Measurements from ENCODE around the gene ZFP69B.

Gene ZFP69B

GRCh38 chr1:40476924-40477677 lies 26.8 kb downstream of the ZFP69B start, which contains the start of gene ZFP69 (continued):
- no peak for TF ChIP-seq ZBTB11 (tag by site-specific recombination; conservative IDR thresholded peaks at IDR 0.05; ENCODE audit: low read depth)
- TF ChIP-seq ZNF2 (tag by site-specific recombination; IDR thresholded peaks at IDR 0.05) = peak; percentile 34; the same call in 1 of the 2 replicates
- peak; percentile 37; the same call in 1 of the 2 replicates for TF ChIP-seq REPIN1 (tag by site-specific recombination; IDR thresholded peaks at IDR 0.05; ENCODE audit: low read depth)
- no peak for TF ChIP-seq ZNF311 (tag by site-specific recombination; IDR thresholded peaks at IDR 0.05; ENCODE audit: borderline replicate concordance)
- TF ChIP-seq ZFP37 (tag by site-specific recombination; IDR thresholded peaks at IDR 0.05) = 0 out of 2 replicates have a peak, but pooled peaks have one; percentile 24

GRCh38 chr1:40477678-40478053 lies 27.4 kb downstream of the ZFP69B start:
- H3K9me3 ChIP-seq (ENCODE audit: control insufficient read depth, insufficient read depth, low read depth, low read length) = no peaks in the 10 kb centered on the region
- H3K4me3 ChIP-seq (ENCODE audit: low read depth, low read length) = peak overlapping the region; percentile 55
- H3K4me1 ChIP-seq (ENCODE audit: control insufficient read depth, insufficient read depth, low read length) = no peaks in the 10 kb centered on the region
- peak overlapping the region; percentile 28; the same call in 1 of the 2 replicates for H3K27ac ChIP-seq (ENCODE audit: extremely low read depth, low read depth, low read length)
- peaks cover 5 to 36% of the 10 kb centered on the region in 2 experiments; a peak in 2 of 3 replicates for H3K36me3 ChIP-seq (ENCODE audit: control insufficient read depth in 2 of 2, insufficient read depth in 1 of 2, low read length in 2 of 2)
- ChIA-PET POLR2A (interaction anchor here (1.9 to 2.4 kb wide), 3 partner anchors 27 to 54 kb away, joined by 5 to 13 read pairs (median 8); partner anchors contain the start of genes EXO5, ZFP69B and ZNF684), CTCF (interaction anchor here (1.3 kb wide), 1 partner anchor 38 kb away, joined by 3 read pairs; no protein-coding TSS in a partner anchor)
- TF ChIP-seq EGR2 (tag by site-specific recombination; IDR thresholded peaks at IDR 0.05; ENCODE audit: low read depth) = 0 out of 2 replicates have a peak, but pooled peaks have one; percentile 52
- no peak for TF ChIP-seq ZNF600 (tag by site-specific recombination; IDR thresholded peaks at IDR 0.05)
- no peak for TF ChIP-seq ZSCAN5A (tag by site-specific recombination; IDR thresholded peaks at IDR 0.05)
- peak; percentile 23 for TF ChIP-seq SETDB1 (IDR thresholded peaks at IDR 0.05; ENCODE audit: insufficient read length, low read length)
- no peak for TF ChIP-seq ZNF146 (tag by site-specific recombination; IDR thresholded peaks at IDR 0.05)
- no peak for TF ChIP-seq ZNF580 (tag by site-specific recombination; IDR thresholded peaks at IDR 0.05)
- no peak for TF ChIP-seq ZNF785 (tag by site-specific recombination; IDR thresholded peaks at IDR 0.05)
- TF ChIP-seq ZNF175 (tag by site-specific recombination; IDR thresholded peaks at IDR 0.05) = no peak
- TF ChIP-seq ZBTB11 (tag by site-specific recombination; conservative IDR thresholded peaks at IDR 0.05; ENCODE audit: low read depth) = peak; percentile 95
- TF ChIP-seq ZNF404 (tag by site-specific recombination; IDR thresholded peaks at IDR 0.05) = no peak
- TF ChIP-seq ZNF561 (tag by site-specific recombination; IDR thresholded peaks at IDR 0.05; ENCODE audit: borderline replicate concordance) = no peak
- no peak for TF ChIP-seq ZNF202 (tag by site-specific recombination; IDR thresholded peaks at IDR 0.05; ENCODE audit: borderline replicate concordance)
- no peak for TF ChIP-seq ZFP3 (tag by site-specific recombination; IDR thresholded peaks at IDR 0.05; ENCODE audit: low read depth)
- peak; percentile 30; the same call in 1 of the 2 replicates for TF ChIP-seq ZBTB17 (tag by site-specific recombination; IDR thresholded peaks at IDR 0.05)
- no peak for TF ChIP-seq ZNF596 (tag by site-specific recombination; IDR thresholded peaks at IDR 0.05)
- no peak for TF ChIP-seq ZBTB49 (tag by site-specific recombination; IDR thresholded peaks at IDR 0.05; ENCODE audit: low read depth)
- TF ChIP-seq ZNF707 (tag by site-specific recombination; IDR thresholded peaks at IDR 0.05) = no peak
- TF ChIP-seq KLF1 (tag by site-specific recombination; IDR thresholded peaks at IDR 0.05) = no peak
- peak; percentile 75 for TF ChIP-seq ZFHX2 (tag by site-specific recombination; conservative IDR thresholded peaks at IDR 0.05)
- TF ChIP-seq ZNF302 (tag by site-specific recombination; IDR thresholded peaks at IDR 0.05; ENCODE audit: low read depth) = no peak
- TF ChIP-seq ZNF747 (tag by site-specific recombination; IDR thresholded peaks at IDR 0.05) = no peak
